HG02798 (cell line): ENCODE data around the gene NIP7.
"Not testable (repeated sequence)": the region's sequence is repeated elsewhere in the genome, so short reads cannot be mapped to it uniquely, and the experiment has no call there.

Source experiments
- ATAC-seq: cut with Tn5 transposase; IDR thresholded peaks from one replicate; pipeline ENCODE4 v1.9.1; 2021; ENCODE audit warnings: mild to moderate bottlenecking; ENCODE audit not compliant: unreplicated experiment, poor library complexity

Gene NIP7

DNA sequence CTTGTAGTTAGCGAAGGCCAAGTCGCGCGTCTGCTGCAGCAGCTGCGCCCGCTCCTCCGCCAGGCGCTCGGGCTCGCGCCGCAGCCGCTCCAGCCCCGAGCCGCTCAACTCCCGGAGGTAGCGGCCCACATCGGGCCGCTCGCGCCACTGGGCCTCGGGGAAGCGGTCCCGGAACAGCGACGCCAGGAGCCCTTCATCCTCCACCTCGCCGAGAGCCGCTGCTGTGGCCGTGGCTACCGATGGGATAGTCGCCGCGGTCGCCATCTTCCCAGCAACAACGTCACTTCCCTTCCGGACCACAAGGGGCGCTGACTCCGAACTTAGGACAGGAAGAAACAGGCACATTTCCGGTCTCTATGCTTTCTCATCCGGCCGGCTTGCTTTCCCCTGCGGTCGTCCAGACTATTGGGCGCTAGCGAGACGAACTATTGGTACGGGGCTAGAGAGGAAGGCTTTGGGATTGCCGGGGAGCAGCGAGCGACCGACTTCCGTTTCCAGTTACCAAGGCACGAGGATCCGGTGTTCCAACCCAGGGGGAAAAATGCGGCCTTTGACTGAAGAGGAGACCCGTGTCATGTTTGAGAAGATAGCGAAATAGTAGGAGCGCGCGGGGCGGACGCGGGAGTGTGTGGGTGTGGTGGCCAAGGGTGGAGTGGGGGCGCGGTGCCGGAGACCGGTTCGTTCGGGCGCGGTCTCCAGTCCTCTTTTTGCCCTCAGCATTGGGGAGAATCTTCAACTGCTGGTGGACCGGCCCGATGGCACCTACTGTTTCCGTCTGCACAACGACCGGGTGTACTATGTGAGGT lies at the start of gene NIP7, which contains the start of gene COG8:
NIP7 (plus strand) TSS at position 484 of the 806 bp plus-strand sequence; CDS start at position 542, 58 bp downstream.
COG8 (minus strand) TSS at position 276 of the 806 bp plus-strand sequence; CDS start at position 264, 12 bp downstream.
- peak; percentile 92 for ATAC-seq

DNA sequence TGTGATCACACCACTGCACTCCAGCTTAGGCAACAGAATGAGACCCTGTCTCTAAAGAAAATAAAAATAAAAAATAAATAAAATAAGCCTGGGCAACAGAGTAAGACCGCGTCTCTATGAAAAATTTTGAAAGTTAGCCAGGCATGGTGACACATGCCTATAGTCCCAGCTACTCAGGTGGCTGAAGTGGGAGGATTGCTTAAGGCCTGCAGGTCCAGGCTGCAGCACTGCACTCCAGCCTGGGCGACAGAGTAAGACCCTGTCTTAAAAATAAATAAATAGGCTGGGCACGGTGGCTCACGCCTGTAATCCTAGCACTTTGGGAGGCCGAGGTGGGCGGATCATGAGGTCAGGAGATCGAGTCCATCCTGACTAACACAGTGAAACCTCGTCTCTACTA lies 47.9 kb upstream of the NIP7 start:
- not testable (repeated sequence) for ATAC-seq

DNA sequence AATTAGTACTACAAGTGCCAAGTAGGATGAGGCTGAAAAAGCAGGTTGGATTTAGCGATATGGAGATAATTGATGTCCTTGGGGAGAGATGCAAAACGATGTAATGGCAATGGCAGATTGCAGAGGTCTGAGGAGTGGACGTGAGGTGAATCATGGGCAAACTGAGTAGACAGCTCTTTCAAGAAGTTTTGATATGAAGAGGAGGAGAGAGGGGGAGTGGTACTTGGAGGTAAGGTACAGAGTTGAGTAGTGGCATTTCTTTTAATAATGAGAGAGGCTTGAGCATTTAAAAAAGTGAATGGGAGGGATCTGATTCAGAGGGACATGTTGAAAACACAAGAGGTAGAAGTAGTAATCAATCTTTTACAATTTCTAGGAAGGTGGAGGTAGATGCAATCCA lies 46.2 kb upstream of the NIP7 start:
- ATAC-seq: no peak

DNA sequence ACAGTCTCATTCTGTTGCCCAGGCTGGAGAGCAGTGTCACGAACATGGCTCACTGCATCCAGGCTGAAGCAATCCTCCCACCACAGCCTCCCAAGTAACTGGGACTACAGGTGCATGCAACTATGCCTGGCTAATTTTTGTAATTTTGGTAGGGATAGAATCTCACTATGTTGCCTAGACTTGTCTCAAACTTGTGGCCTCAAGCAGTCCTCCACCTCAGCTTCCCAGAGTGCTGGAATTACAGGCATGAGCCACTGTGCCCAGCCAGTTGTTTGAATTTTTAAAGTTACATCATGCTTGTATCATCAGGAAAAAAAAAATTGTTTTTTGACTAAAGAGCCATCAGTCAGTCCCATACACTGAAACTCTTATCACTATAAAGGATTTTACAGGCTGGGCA lies 45.5 kb upstream of the NIP7 start:
- no peak for ATAC-seq

DNA sequence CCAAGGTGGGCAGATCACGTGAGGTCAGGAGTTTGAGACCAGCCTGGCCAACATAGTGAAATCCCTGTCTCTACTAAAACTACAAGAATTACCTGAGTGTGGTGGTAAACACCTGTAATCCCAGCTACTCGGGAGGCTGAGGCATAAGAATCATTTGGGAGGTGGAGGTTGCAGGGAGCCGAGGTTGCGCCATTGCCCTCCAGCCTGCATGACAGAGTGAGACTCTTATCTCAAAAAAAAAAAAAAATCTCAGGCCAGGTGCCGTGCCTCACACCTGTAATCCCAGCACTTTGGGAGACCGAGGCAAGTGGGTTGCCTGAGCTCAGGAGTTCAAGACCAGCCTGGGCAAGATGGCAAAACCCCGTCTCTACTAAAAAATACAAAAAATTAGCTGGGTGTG lies 42.8 kb upstream of the NIP7 start:
- ATAC-seq: not testable (repeated sequence)

DNA sequence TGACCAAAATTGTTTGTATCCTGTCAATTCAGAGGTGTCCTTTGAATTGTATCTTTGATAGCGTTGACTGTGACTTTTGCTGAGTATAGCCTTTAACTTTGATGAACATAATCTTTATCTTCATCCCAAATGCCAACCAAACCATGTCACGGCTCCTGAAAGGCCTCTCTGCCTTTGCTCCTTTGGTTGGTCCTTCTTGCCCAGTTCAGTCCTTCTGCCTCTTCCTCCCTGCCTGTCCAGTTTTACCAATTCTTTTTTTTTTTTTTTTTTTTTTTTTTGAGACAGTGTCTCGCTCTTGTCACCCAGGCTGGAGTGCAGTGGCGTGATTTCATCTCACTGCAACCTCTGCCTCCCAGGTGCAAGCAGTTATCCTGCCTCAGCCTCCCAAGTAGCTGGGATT lies 41.3 kb upstream of the NIP7 start:
- no peak for ATAC-seq

DNA sequence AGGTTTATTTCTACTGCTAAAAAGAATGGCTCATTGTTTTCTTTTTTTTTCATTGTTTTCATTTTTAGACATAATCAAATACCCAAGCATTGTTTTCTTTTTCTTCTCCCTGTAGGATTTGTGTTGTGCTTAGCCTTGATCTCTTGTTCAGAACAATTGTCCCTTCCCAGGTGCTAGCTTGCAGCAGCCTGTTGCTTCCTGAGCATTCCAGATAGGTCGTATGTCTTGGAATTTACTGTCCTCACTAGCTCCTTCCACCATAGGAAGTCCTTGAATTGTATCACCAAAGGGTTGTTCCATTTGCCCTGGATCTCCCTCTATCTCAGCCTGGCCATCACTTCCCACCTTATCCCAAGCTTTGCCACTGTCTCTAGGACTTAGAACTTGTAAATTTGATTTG lies 38.4 kb upstream of the NIP7 start:
- no peak for ATAC-seq

DNA sequence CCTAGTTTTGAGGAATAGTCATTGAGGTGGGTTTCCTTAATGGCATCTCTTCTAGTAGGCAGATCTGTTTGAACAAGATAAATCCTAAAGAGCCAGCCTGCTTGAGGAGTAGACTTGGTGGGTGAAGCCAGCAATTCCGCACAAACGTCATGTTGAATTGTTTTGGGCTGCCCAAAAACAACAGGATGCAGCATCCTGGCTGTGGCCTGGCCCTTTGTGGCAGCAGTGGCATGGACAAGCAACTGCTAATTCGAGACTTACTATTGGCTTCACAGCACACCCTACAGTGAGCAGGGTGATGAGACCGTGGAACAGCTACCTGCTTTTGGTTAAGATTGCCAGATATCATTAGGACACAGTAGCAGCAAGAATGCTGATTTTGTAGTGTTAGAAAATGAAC lies 37.7 kb upstream of the NIP7 start:
- ATAC-seq: no peak

DNA sequence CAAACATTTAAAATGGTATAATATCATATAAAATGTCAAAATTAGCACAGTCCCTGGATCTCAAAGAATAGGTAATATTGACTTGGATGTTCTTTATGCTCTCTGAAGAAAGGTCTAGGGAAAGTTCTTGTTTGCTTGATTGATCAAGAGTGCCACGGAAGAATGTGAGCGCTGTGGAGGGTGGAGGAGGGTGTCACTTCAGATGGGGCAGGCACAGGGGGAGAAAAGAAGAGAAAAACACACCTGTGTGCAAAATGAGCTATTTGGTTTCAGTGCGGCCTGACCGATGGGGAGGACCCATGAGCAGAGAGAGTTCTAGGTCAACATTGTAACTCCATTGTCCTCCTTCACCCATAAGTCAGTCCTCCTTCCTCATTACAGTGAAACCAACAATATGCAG lies 37.3 kb upstream of the NIP7 start:
- ATAC-seq: no peak

DNA sequence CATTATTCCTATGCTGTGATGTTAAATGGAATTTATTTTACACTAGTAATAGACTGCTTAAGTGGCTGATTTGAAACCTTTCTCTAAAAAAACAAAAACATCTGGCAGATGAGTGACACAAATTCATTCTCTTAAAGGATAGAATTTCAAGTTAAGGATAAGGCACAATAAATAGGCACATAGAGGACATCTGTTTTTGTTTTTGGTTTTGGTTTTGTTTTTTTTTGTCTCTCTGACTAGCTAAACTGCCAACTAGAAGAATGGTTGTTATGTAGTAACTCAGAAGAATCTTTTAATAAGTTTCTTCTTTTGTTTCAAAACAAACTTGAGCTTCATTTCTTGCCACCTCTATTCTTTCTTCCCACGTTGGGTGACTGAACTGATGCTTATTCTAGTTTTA lies 33.5 kb upstream of the NIP7 start:
- ATAC-seq: no peak

DNA sequence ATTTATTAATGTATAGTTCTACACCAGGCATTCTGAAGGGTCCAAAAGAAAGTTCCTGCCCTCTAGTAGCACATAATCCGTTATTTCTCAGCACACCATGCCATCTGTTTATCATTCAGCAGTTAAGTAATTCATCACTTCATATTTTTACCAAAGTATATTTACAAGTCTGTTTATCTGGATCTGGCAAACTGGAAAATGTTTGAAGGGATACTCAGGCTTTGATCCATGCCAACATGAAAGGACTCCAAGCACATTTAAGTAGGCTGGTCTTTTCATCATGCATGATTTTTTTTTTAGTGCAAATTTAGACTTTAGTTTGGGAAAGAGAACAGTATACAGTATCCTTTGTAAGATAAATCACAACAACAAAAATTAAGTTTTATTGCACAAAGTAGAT lies 32.5 kb upstream of the NIP7 start:
- ATAC-seq: no peak

DNA sequence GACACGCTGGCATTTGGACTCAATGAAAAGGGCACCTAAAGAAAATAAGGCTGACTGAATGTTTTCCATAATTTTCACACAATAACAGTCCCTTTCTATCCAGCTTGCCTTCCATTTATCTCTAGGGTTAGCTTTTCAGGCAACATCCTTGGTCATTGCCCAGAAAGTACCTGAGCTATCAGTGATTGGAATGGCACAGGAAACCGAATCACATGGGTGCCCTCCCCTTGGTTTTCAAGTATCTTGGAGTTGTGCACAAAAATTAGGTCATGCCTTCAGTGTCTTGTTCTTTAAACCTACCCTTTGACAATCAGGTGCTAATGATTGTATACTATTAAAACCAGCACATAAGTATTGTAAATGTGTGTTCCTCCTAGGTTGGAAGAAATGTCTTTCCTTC lies 31.7 kb upstream of the NIP7 start:
- no peak for ATAC-seq

DNA sequence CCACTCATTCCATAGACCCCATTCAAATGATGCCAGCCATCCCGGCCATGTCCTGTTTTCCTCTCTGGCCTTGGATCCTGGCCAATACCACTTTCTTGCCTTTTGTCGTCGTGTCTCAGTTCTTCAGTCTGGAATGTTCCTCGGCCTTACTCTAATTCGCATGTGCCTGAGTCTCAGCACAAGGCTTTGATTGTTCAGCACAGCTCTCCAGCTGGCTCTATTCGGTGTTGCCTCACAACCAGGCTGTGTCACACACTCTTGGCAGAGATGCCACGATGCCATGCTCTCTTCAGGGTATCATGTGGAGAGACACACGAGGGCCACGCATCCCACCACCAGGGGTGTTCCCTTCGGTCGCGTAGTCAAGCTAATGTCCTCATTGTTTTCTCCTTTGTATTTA lies 30.3 kb upstream of the NIP7 start:
- ATAC-seq: no peak

DNA sequence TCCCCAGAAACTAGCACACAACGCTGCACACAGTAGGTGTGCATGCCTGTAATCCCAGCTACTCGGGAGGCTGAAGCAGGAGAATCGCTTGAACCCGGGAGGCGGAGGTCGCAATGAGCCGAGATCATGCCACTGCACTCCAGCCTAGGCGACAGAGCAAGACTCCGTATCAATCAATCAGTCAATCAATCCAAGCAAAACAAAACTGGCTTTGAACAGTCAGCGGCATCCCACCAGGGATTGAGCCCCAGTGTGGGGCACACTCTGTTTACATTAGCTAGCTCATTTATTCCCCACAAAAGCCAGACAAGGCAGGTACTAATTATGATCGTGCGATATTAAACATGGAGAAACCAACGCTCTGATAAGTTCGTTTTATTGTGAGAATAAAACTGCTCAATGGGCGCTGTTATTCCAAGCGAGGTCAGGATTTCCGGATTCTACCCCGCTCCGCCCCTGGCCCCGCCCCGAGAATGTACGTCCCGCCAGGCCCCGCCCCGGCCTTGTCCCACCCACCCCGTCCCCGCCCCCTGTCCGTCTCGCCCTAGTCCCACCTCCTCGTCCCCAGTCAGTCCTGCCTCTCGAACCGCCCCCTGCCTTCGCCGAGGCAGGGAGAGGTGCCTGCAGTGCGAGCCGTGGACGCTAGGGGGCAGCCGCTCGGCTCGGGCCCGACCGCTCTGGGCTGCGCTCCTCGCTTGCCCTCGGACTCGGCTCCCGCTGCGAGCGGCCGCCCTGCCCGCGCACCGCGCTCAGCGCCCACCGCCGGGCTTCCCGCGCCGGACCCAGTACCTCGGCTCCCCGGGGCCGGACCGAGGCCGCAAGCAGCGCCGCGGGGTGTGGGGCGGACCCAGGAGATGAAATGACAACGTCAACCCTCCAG lies 28.7 kb upstream of the NIP7 start, which contains the start of gene VPS4A:
VPS4A (plus strand) TSS at position 698 of the 880 bp plus-strand sequence; CDS start at position 860, 162 bp downstream.
- ATAC-seq: peak; percentile 96

DNA sequence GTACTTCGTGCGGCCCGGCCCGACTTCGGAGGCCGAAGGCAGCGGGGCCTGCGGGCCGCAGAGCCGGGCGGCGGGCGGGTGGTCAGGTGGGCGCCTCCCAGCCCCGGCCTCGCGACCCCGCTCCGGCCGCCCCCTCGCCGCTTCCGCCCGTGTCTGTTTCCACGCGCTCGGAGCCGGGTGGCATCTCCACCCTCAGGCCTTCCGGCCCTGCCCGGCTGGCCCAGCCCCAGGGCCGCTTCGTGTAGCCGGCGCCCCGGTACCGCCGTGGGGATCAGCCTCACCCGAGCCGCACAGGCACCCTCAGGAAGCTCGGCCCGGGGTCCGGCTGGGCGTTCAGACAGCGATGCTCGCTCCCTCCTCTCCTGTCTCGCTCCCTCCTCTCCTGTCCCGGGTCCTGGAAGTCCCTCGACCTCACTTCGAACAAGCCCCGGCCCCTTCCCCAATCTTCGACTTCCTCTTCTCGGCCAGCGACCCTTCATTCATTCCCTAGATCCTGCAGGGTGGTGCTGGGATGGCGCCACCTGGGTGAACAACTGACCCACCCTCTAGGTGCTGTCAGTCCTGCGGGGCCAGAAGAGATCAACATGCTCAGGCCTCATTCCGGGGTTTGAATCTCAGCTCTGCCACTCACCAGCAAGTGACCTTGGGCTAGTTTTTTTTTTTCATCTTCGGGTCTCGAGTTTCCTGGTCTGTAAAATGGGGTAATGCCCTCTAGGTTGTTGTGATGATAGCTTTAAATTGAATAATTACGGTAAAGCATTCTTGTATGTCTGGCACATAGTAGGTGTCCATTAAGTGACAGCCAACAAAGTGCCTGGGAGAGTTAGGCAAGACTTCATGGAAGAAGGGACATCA lies 27.8 kb upstream of the NIP7 start:
- peak; percentile 43 for ATAC-seq

DNA sequence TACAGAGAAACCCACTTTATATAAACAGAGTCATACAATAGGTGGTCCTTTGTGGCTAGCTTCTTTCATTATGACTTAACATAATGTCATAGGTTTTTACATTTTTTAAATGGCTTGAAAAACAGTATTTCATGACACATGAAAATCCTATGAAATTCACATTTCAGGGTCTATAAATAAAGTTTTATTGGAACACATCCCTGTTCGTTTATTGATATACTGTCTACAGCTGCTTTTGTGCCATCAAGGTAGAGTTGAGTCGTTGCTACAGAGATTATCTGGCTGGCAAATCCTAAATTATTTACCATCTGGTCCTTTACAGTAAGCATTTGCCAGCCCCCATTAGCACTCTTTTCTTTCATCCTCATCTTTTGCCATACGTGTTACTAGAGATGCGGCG lies 26.1 kb upstream of the NIP7 start:
- ATAC-seq: no peak

DNA sequence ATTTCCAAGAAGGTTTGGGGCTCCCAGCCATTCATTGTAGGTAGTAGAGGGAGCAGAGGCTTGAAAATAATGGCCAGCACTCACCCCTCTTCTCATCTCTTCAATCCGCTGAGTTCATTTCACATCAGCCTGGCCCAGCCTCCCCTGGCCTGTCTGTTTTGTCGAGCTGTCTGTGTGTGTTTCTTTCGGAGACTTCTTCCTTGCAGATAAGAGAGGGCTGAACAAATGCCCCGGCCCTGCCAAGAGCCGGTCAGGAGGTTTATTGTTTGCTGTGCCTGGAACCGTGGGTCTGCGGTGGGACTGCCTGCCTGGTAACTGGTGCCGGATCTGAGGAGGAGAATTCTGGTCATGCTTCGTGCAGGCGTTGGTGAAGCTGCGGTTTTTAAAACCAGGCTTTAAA lies 25.0 kb upstream of the NIP7 start:
- no peak for ATAC-seq

DNA sequence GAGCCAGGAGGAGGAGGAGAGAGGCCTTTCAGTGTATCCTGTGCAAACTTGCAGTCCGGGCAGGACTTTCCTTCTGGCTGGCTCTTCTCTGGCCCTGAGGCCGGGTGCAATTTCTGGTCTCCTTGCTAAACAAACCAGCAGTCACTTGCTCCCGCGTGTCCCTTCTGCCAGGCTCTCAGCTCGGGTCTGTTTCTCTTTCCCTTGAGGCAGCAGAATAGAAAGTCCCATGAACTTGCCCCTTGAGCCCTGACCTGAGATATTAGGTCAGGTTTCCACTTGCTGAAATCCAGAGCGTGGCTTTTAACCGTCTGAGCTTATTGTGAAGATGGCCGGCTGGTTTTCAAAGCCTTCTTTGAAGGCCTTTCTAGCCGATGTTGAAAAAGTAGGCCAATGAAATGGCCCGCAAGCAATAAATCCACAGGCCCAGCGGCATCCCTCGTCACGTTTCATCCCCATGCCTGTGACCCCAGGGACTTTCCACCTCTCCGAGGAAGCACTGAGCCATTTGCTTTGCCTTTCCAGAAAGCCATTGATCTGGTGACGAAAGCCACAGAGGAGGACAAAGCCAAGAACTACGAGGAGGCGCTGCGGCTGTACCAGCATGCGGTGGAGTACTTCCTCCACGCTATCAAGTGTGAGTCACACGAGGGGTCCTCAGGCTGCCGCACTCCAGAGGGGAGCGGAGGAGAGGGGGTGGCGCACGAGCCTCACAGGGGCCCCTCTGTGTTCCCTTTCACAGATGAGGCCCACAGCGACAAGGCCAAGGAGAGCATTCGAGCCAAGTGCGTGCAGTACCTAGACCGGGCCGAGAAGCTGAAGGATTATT lies 23.9 kb upstream of the NIP7 start:
- no peak for ATAC-seq

DNA sequence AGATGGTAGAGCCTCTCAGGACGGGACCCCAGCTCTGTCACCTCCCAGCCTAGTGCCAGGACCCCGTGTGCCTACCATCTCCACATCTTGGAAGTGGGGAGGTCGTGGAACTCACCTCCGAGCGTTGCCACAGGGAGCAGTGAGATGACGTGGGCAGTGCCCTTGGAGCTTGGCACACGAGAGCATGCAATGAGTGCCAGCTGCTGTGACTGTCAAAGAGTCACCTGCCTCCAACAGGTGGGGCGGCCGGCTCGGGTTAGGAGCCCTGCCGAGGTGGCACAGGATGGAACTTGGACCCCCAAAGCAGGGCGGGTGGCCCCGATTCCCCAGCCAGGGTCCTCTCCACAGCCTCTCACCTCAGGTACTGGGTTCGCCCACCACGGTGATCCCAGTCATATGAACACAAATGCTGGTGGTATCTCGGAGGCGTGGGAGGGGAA lies 23.0 kb upstream of the NIP7 start:
- no peak for ATAC-seq
